Endodermal cell (in vitro differentiated cells): ENCODE results near the gene ADAMTS7. TPM values are rescaled to one million over a fixed set of nuclear protein-coding genes. Genes with fewer than 3 reads are reported as not detected.
"Not testable (repeated sequence)": the region's sequence is repeated elsewhere in the genome, so short reads cannot be mapped to it uniquely, and the experiment has no call there.

ENCODE experiments used
- DNase-seq: peaks from one replicate; pipeline ENCODE4 v3.0.0-alpha.2; 2017
- H3K27ac ChIP-seq: 2 replicates; pipeline ENCODE4 v1.5.1; 2013; ENCODE audit warnings: mild to moderate bottlenecking, low read depth, low read length, moderate library complexity
- H3K27me3 ChIP-seq: 2 replicates; pipeline ENCODE4 v1.6.1; 2013; ENCODE audit warnings: mild to moderate bottlenecking, low read length, moderate library complexity; ENCODE audit not compliant: insufficient read depth, control insufficient read depth, poor library complexity, severe bottlenecking
- H3K36me3 ChIP-seq: 2 replicates; pipeline ENCODE4 v1.7.0; 2013; ENCODE audit warnings: mild to moderate bottlenecking, low read length, moderate library complexity; ENCODE audit not compliant: control insufficient read depth, insufficient read depth
- H3K4me1 ChIP-seq: one replicate; pipeline ENCODE4 v1.7.0; 2013; ENCODE audit warnings: low read length; ENCODE audit not compliant: control insufficient read depth, insufficient read depth
- H3K4me3 ChIP-seq: 2 replicates; pipeline ENCODE4 v1.5.1; 2013; ENCODE audit warnings: mild to moderate bottlenecking, low read length, moderate library complexity
- H3K9ac ChIP-seq: 2 replicates; pipeline ENCODE4 v1.6.1; 2013; ENCODE audit warnings: mild to moderate bottlenecking, low read length, moderate library complexity; ENCODE audit not compliant: poor library complexity, severe bottlenecking; ENCODE audit errors: extremely low read depth
- H3K9me3 ChIP-seq: 2 replicates; pipeline ENCODE4 v1.6.1; 2013; ENCODE audit warnings: mild to moderate bottlenecking, low read length, moderate library complexity; ENCODE audit not compliant: control insufficient read depth
- H3K27ac Mint-ChIP-seq: 2 replicates; pipeline ENCODE4 v1.8.0; 2020; ENCODE audit warnings: mixed read lengths
- H3K27me3 Mint-ChIP-seq: 2 replicates; pipeline ENCODE4 v1.8.0; 2021; ENCODE audit warnings: mild to moderate bottlenecking, mixed read lengths; ENCODE audit not compliant: insufficient read depth
- H3K36me3 Mint-ChIP-seq: 2 replicates; pipeline ENCODE4 v1.8.0; 2020; ENCODE audit warnings: low read depth, mixed read lengths
- H3K4me1 Mint-ChIP-seq: 2 replicates; pipeline ENCODE4 v1.8.0; 2020; ENCODE audit warnings: mixed read lengths
- H3K4me3 Mint-ChIP-seq: 2 replicates; pipeline ENCODE4 v1.8.0; 2020; ENCODE audit warnings: mild to moderate bottlenecking, moderate library complexity, mixed read lengths
- H3K9me3 Mint-ChIP-seq: 2 replicates; pipeline ENCODE4 v1.8.0; 2020; ENCODE audit warnings: mild to moderate bottlenecking, mixed read lengths
- WGBS, 2 experiments: methylation state at CpG; one replicate each; pipeline versions ENCODE4 v1.1.5 to v1.1.7; 2013; ENCODE audit warnings: missing lambda C conversion rate in 2 of 2, mixed read lengths in 1 of 2; ENCODE audit not compliant: insufficient coverage in 1 of 2, insufficient read length in 1 of 2; 5-methylcytosine and 5-hydroxymethylcytosine counted together
- total RNA-seq, 2 donors: library from RNA; stranded (reverse); fragmentation: NEBNext Ultra II Directional in 1 of 2; extraction: Animal tissue kit (Norgen Biotek cat#: 25700) in 1 of 2; gene quantifications; 2 replicates in 1 of 2; 3 replicates in 1 of 2; pipeline ENCODE4 v1.2.1, GENCODE V29; 2021
- TF ChIP-seq, protein P1 (sequence below): fragments of 200-600 bp; sonication (generic); conservative IDR thresholded peaks from 2 replicates; pipeline ENCODE4 v1.5.0; 2021; ENCODE audit warnings: antibody characterized with exemption, mild to moderate bottlenecking

ADAMTS7 gene
- total RNA-seq, 2 donors from 2014 or later: 55.8 to 67.1 TPM

DNA sequence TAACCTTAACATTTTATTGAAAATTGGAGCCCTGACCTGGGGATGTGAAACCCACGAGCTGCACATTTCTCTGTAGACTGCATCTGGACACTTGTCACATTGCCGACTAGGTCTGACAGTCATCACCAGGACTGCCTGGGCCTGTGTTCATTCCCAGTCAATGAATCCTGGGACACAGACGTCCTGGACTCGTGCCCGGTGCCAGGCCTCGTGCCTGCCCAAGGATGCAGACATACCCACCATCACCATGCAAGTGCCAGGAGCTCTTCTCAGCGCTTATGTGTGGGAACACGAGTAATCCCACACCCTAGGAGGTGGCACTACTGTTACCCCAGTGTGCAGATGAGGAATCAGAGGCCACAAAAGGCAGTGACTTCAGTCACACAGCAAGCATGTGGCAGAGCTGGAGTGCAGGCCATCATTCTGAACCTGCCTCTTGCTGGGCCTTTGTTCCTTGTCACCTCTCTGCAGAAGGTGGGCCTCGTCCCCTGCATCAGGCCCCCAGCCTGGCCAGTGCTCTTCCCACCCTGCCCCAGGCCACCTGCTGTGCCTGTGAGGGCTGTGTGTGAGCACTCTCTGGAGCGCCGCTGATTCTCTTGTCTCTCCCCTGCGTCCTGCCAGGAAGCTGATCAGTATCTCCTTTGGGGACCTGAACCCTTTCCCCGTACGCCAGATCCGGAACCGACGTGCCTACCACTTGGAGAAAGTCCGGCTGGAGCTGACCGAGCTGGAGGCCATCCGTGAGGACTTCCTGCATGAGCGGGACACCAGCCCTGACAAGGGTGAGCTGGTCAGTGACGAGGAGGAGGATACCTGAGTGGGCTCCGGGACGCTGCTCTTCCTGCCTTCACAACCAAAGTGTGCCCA, 58.5 kb downstream of the ADAMTS7 start:
- Histone ChIP-seq H3K27ac (no peak overlapping the region), H3K9ac (no peak overlapping the region), H3K9me3 (no peaks in the 10 kb centered on the region), H3K4me3 (no peak overlapping the region), H3K27me3 (peaks cover 9% of the 10 kb centered on the region), H3K36me3 (no peaks in the 10 kb centered on the region), H3K4me1 (no peaks in the 10 kb centered on the region)
- Mint-ChIP-seq H3K27me3 (peaks cover 14% of the 10 kb centered on the region), H3K27ac (no peak overlapping the region), H3K4me3 (no peak overlapping the region), H3K4me1 (peaks cover 5% of the 10 kb centered on the region), H3K36me3 (no peaks in the 10 kb centered on the region), H3K9me3 (no peaks in the 10 kb centered on the region)
- TF ChIP-seq, protein P1, sequence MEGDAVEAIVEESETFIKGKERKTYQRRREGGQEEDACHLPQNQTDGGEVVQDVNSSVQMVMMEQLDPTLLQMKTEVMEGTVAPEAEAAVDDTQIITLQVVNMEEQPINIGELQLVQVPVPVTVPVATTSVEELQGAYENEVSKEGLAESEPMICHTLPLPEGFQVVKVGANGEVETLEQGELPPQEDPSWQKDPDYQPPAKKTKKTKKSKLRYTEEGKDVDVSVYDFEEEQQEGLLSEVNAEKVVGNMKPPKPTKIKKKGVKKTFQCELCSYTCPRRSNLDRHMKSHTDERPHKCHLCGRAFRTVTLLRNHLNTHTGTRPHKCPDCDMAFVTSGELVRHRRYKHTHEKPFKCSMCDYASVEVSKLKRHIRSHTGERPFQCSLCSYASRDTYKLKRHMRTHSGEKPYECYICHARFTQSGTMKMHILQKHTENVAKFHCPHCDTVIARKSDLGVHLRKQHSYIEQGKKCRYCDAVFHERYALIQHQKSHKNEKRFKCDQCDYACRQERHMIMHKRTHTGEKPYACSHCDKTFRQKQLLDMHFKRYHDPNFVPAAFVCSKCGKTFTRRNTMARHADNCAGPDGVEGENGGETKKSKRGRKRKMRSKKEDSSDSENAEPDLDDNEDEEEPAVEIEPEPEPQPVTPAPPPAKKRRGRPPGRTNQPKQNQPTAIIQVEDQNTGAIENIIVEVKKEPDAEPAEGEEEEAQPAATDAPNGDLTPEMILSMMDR: no peak
- 72 to 80% methylated on average over 14 to 24 of the region's 24 CpGs for WGBS, 2 experiments
- no peak for DNase-seq

DNA sequence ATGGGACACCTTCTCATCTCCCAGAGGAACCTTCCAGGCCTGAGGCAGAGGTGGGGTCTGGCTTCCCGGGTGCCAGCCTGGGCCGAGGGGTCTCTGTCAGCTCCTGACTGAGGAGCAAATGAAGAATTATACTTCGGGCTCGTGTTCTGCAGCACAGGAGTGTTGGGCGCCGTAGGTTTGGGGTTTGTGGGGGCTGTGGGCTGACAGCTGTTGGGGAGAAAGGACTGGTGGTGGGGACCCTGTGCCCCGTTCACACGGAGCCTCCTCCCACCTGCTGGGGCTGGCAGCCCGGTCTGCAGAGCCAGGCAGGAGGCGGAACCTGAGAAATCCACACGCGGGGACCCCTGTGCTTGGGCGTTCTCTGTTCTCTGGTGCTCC, 59.7 kb downstream of the ADAMTS7 start:
- Histone ChIP-seq H3K27me3 (peaks cover 9% of the 10 kb centered on the region), H3K4me1 (no peaks in the 10 kb centered on the region), H3K27ac (no peak overlapping the region), H3K9me3 (no peaks in the 10 kb centered on the region), H3K4me3 (no peak overlapping the region), H3K36me3 (no peaks in the 10 kb centered on the region), H3K9ac (no peak overlapping the region)
- Mint-ChIP-seq H3K4me1 (peaks cover 5% of the 10 kb centered on the region), H3K36me3 (no peaks in the 10 kb centered on the region), H3K9me3 (no peaks in the 10 kb centered on the region), H3K4me3 (no peak overlapping the region), H3K27me3 (peaks cover 14% of the 10 kb centered on the region), H3K27ac (no peak overlapping the region)
- TF ChIP-seq, protein P1: no peak
- DNase-seq: no peak
- WGBS, 2 experiments: 76 to 100% methylated on average over 1 to 13 of the region's 13 CpGs

DNA sequence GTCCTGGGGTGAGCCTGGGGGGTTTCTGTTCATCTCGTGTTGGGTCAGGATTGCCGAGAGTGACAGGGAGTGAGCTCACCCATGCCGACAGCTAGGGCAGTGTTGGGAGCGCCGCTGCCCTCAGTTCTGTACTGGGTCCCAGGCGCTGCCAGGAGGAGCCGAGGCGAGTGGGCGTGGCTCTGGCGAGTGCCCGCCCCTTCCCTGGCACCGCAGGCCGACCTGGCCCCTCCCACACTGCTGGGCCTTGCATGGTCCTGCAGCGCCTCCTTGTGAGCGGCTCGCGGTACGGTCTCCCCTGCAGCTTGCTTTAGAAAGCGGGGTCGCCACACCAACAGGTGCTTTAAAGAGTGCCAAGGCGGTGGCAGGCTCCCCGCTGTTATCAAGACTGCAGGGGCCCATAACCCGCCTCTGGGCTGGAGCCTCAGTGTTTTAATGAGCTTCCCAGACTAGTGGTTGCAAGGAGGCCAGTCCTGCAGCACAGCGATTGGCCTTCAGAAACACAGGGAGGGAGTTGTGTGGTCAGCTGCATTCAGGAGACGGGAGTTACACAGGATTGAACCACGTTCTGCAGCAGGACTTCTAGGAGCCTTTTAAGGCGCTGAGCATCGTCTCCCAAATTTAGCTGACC, 60.2 kb downstream of the ADAMTS7 start:
- H3K9me3 ChIP-seq, H3K9ac ChIP-seq, H3K9me3 Mint-ChIP-seq, H3K36me3 ChIP-seq, H3K36me3 Mint-ChIP-seq, H3K4me3 ChIP-seq, H3K27ac ChIP-seq, H3K4me1 Mint-ChIP-seq, H3K27ac Mint-ChIP-seq, H3K4me1 ChIP-seq, H3K4me3 Mint-ChIP-seq, H3K27me3 ChIP-seq: not testable (repeated sequence)
- TF ChIP-seq, protein P1: peak; percentile 87
- peak; percentile 98 for DNase-seq
- WGBS, 2 experiments: 4 to 7% methylated on average over 18 to 26 of the region's 28 CpGs
- H3K27me3 Mint-ChIP-seq: peaks cover 14% of the 10 kb centered on the region
